ENCODE results near the gene SNX9. TPM values are rescaled to one million over a fixed set of nuclear protein-coding genes. Genes with fewer than 3 reads are reported as not detected.
"Not testable (repeated sequence)": the region's sequence is repeated elsewhere in the genome, so short reads cannot be mapped to it uniquely, and the experiment has no call there.

The SNX9 gene
- total RNA-seq, 1 donor from 2014 or later, result 6.6 TPM

GRCh38 chr6:157855325-157855724, 32.3 kb downstream of the SNX9 start:
- intact Hi-C loops (cut with micrococcal nuclease), result no loop called here

DNA sequence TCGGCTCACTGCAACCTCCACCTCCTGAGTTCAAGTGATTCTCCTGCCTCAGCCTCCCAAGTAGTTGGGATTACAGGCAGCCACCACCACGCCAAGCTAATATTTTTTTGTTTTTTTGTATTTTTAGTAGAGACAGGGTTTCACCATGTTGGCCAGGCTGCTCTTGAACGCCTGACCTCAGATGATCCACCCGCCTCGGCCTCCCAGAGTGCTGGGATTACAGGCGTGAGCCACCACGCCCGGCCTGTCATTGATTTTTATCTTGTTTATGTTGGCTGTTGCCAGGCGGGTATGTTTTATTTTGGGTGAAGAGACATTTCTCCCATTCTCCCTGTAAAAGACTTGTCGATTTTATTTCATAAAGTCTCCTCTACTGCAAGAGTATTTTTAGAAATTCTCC, 32.8 kb downstream of the SNX9 start:
- intact Hi-C loops (cut with micrococcal nuclease), result not testable (repeated sequence)

- intact Hi-C loops (cut with micrococcal nuclease), result not testable (repeated sequence)
Measured at GRCh38 chr6:157858664-157859063, 35.6 kb downstream of the SNX9 start.

GRCh38 chr6:157859775-157860504, 36.9 kb downstream of the SNX9 start:
- intact Hi-C loops (cut with micrococcal nuclease), result no loop called here

GRCh38 chr6:157860505-157860991, 37.5 kb downstream of the SNX9 start:
- intact Hi-C loops (cut with micrococcal nuclease), result no loop called here

DNA sequence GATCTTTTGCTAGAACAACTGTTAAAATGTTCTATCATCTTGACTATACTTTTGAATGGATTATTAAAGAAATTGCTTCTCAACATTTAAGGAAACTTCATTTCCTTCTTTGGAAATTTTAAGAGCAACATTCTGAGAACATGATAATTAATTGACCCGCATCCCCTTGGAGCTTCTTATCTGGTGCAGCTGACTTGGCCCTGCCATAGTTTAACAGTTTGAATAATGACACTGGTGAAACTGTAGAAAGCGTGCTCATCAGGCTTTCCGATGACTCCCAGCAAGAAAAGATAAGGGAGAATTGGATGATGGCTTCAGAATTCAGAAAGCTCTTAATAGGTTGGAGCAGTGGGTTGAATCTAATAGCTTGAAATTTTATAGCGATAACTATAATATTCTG, 38.1 kb downstream of the SNX9 start:
- intact Hi-C loops (cut with micrococcal nuclease), result no loop called here

GRCh38 chr6:157861814-157862213, 38.8 kb downstream of the SNX9 start:
- intact Hi-C loops (cut with micrococcal nuclease), result no loop called here

DNA sequence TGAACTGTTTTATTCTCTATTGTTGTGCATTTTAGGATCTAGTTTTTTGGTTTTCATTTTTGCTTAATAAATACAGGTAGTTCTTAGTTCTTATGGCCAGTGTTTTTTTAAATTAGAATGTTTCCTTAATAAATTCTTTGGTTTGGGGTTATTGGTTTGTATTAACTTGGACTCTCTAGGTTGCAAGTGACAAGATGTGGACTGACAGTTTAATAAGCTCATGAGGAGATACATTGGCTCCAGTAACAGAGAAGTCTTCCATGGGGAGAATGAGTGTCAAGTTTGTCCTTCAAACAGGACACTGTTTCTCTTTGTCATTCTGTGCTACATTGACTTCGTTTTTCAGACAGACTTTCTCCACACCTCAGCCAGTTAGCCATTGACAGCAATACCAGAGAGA, 39.7 kb downstream of the SNX9 start:
- intact Hi-C loops (cut with micrococcal nuclease), result no loop called here

GRCh38 chr6:157864185-157864761, 41.2 kb downstream of the SNX9 start:
- intact Hi-C loops (cut with micrococcal nuclease), result no loop called here

DNA sequence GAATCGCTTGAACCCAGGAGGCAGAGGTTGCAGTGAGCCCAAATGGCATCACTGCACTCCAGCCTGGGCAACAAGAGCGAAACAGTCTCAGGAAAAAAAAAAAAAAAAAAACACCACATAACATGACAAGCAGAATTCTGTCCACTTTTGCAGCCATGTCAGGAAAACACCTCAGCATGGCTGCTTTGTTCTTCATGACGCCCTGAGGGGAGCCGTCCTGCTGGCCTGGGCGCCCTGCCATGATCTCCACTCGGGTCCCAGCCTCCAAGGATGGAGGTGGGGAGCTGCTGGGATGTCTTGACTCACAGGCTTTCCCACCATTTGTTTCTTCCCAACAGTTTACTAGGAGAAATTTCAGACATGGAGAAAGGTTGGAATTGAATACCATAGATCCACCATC, 42.2 kb downstream of the SNX9 start:
- intact Hi-C loops (cut with micrococcal nuclease), result no loop called here

- intact Hi-C loops (cut with micrococcal nuclease), result no loop called here
Measured at GRCh38 chr6:157867155-157867559, 44.1 kb downstream of the SNX9 start.

DNA sequence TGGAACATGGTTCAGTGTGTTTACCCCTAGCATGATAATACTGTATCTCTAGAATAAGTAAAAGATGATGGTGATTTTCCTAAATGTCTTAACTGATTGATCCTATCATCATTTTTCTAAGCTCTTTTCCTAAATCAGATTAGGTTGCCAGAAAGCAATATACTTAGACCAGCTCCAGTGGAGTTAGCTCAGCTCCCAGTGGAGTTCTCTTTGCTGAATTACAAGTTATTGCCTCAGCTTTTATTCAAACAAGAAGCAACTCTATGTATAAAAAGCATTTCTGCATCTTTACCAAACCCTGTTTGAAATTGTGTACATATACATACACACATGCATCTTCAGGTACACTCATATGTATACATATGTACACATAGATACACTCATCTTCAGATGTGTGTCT, 44.9 kb downstream of the SNX9 start:
- intact Hi-C loops (cut with micrococcal nuclease), result no loop called here

DNA sequence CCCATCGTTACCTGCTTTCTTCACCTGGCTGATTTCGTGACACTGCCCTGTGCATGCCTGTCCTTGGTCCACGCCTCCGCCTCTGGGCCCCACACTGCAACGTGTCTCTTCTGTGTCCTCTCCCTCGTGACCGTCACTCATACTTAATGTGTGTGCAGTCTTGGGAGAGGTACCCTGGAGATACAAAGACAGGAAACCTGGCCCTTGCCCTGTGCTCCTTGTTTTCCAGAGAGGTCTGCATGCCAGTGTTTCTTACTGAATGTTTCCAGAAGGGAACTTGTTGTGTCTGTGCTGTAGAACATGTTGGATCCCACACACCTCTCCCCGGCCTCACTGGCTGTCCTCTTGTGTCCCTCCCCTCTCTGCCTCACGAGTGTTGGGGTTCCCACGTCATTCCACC, 45.8 kb downstream of the SNX9 start:
- intact Hi-C loops (cut with micrococcal nuclease), result no loop called here

DNA sequence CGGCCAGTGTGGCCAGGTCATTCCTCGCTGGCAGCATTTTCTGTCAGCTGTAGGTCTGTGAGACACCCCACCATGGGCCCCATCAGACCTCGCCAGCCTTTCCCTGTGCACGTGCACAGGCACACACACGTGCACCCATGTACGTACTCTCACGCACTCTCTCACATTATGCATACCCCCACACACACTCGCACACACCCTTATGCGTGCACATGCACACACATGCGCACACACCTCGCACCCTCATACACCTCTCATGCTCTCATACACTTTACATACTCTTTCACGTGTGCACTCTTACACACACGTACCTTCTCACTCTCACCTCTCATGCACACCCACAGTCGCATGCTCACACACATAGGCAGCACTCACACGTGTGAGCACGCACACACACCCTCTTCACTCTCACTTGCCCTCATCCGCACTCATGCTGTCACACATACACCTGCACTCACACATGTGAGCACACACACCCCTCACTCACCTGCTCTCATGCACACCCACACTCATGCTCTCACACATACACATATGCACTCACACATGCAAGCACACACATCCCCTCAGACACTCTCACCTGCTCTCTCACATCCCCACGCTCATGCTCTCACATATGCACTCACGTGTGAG, 46.7 kb downstream of the SNX9 start:
- intact Hi-C loops (cut with micrococcal nuclease), result loop anchor here (5.0 kb wide), 2 partner anchors 47 to 203 kb away; partner anchors contain the start of gene SNX9

- intact Hi-C loops (cut with micrococcal nuclease), result loop anchor here (1.0 to 5.0 kb wide), 3 partner anchors 52 to 198 kb away; partner anchors contain the start of gene SNX9
Measured at GRCh38 chr6:157873735-157874344, 50.8 kb downstream of the SNX9 start.

DNA sequence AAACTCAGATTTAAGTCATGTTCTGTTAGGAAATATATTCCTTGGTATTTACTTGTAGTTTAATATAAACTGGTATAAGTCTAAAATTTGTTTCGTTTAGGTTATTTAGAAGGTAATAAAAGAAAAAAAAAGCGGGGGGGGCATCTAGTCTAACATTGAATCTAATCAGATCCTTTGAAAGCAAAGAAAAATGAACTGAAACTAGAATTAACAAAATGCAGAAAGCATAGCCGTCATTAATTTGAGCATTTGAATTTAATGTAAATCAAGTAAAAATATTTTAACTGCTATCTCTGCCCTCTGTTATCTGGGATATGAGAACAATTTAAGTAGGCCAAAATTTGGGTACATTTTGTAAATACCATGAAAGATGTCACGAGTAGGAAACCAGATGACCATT, 54.1 kb downstream of the SNX9 start:
- intact Hi-C loops (cut with micrococcal nuclease), result no loop called here

DNA sequence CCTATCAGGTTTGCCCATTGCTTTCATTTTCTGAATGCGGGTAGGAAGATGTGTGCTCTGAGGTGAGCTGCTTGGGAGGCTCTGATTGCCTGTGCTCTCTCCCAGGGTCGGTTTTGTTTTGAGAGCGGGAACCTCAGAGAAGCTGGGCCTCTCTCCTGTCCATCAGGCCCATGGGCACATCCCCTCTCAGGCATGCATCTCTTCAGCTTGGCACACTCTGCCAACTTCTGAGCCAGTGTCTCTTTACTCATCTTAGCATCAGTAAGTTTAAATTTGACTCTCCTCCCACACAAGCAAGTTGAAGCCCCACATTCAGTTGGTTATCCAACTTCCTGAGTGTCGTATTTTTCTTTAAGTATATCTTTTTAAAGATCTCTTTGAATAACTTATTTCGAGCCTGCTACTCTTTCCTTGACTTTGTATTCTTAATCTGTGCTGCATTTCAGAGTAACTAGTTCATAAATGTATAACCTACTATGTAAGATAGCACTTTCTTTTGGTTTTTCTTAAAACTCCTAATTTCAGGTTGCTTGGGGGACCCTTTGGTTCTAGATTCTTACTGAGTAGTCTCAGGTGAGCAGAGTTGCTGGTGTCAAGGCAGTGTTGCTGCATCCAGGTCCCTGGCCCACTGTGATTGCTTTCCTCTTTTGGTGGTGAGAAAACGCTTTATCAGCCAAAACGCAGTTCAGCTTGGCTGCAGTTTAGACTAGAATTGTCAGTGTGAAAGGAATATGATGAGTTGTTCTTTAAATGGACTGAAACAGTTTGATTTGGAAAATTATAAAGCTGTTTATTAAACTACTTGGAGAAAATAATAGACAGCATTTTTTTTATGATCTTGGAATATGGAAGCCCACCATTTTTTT, 54.8 kb downstream of the SNX9 start:
- intact Hi-C loops (cut with micrococcal nuclease), result no loop called here

DNA sequence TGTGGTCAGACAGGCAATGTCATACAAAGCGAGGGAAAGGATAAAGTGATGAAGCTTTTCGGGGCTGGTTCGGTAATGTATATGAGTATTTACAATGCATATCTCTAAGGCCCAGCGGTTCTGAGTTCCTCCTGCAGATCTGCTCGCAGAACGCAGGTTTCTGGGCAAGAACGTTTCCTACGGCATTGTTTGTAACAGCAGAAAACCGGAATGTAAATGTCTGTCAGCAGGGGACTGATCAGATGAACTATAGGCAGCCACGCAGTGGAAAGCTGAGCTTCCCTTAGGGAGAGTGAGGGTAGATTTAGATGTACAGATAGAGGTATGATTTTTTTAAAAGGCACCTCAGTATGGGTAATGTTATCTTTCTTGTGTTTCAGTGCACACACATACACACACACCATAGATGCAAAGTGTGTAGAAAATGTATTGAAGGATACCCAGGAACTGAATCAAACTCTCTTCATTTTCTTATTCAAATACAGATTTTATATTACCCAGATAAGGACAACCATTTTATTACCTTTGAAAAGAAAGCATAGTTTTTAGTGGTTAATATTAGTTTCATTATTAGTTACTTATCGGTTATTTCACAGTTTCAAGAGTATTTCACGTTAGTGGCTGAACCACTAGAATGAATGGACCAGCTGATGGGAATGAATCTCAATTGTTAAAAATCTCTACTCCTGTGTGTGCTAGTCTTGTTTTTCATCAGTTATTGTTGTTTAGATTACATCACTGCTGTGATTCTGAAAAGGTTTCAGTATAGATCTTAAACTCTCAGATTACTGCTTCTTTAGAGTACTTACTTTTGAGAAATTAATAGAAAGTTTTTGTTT, 56.2 kb downstream of the SNX9 start:
- intact Hi-C loops (cut with micrococcal nuclease), result no loop called here

- intact Hi-C loops (cut with micrococcal nuclease), result loop anchor here (10.0 kb wide), 1 partner anchor 555 kb away; the partner anchor contains the start of gene TMEM242
Measured at GRCh38 chr6:157879873-157880254, 56.8 kb downstream of the SNX9 start.

GRCh38 chr6:157880534-157880933, 57.5 kb downstream of the SNX9 start:
- intact Hi-C loops (cut with micrococcal nuclease), result loop anchor here (10.0 kb wide), 1 partner anchor 556 kb away; the partner anchor contains the start of gene TMEM242
